GM18873 (cell line): ENCODE results near the gene PLEKHA5.
A peak's percentile ranks its signal among the peaks of the same experiment; 100 is the strongest.
"Not testable (repeated sequence)": the region's sequence is repeated elsewhere in the genome, so short reads cannot be mapped to it uniquely, and the experiment has no call there.

Source experiments
- ATAC-seq: cut with Tn5 transposase; IDR thresholded peaks from one replicate; pipeline ENCODE4 v1.9.1; 2021; ENCODE audit warnings: mild to moderate bottlenecking, moderate library complexity, moderate number of reproducible peaks; ENCODE audit not compliant: unreplicated experiment, low FRiP score

The PLEKHA5 gene

DNA sequence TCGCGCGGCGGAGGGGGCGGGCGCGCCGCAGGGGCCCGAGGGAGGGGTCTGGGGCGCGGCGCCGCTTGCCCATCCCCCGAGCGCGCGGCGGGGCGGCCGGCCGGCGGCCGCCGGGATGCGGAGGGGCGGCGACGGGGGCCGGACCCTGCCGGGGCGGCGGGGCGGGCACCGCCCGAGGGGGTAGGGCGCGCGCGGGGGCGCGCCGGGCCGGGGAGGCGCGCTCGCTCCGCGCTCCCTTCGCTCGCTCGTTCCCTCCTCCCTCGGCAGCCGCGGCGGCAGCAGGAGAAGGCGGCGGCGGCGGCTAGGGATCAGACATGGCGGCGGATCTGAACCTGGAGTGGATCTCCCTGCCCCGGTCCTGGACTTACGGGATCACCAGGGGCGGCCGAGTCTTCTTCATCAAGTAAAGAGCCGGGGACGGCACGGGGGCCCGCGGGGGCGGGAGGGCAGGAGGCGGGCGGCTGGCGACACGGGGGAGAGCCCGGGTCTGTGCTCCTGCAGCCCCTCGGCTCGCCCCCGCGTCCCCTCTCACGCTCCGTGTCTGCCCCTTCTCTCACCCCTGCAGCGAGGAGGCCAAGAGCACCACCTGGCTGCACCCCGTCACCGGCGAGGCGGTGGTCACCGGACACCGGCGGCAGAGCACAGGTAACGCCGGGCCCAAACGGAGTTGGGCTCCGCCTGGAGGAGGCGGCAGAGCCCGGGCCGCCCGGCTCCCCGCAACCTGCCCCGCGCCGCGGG is at the start of gene PLEKHA5:
Gene PLEKHA5 (plus strand): TSS at position 248 of the 738 bp plus-strand sequence. CDS start 67 bp downstream, at position 315.
- ATAC-seq = peak; percentile 44

GRCh38 chr12:19080918-19081317 is 48.6 kb upstream of the PLEKHA5 start:
- no peak for ATAC-seq

DNA sequence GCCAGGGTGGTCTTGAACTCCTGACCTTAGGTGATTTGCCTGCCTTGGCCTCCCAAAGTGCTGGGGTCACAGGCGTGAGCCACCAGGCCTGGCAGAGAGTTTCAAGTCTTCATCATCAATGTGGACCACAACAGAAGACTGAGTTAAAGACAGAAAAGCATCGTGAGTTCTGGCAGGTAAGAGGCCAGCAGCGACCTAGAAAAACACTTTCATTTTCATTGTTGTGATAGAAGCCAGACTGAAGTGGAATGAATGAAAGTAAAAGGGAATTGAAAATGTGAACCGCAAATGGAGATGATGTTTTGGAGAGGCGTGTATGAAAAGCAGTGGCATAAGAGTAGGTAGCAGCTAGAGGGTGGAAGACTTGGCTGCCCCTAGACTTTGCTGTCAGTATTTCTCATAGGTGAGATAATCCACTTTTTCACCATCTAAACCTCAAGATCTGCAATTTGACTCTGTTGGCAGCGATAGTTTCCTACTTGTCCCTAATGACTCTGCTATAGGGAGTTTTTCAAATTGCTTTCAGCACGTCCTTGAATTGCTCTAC is 47.1 kb upstream of the PLEKHA5 start:
- no peak for ATAC-seq

GRCh38 chr12:19084547-19084946 is 45.0 kb upstream of the PLEKHA5 start:
- ATAC-seq = no peak

DNA sequence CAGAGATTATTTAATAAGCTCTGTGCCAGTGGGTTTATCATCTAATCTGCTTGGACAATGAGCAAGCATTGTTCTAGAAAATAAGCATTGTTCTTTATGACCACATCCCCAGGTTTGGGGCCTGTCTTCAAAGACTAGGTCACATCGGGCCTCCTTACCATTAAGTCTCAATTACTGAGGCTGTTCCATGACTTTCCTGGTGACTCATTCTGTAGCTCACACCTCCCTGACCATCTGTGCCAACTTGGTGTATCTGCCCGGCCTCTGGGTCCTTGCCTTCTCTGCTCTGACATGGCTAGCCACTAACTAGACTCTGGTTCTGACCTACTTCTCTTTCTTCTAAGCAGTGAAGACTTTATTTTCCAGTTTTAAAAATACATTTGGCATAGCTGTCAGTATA is 44.4 kb upstream of the PLEKHA5 start:
- no peak for ATAC-seq

GRCh38 chr12:19088606-19089005 is 40.9 kb upstream of the PLEKHA5 start:
- no peak for ATAC-seq

GRCh38 chr12:19092482-19092881 is 37.1 kb upstream of the PLEKHA5 start:
- ATAC-seq = not testable (repeated sequence)

- ATAC-seq = no peak
These were observed 36.3 kb upstream of the PLEKHA5 start for GRCh38 chr12:19093218-19093617.

DNA sequence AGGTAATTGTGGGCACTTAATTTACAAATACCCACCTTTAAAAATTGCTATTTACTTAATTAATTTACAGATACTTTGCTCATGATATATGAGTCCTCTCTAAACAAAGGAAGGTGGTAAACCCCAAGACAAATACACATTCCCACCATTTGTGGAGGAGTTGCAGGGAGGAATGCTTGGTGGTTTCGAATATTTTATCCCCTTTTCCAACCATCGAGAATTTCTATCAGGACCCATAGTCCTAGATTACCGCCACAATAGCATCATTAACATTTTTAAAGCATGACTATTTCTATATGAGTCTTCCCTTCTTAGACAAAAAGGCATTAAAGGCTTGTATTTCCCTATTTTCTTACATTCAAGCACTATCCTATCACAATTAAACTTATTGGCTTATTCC is 34.2 kb upstream of the PLEKHA5 start:
- no peak for ATAC-seq

DNA sequence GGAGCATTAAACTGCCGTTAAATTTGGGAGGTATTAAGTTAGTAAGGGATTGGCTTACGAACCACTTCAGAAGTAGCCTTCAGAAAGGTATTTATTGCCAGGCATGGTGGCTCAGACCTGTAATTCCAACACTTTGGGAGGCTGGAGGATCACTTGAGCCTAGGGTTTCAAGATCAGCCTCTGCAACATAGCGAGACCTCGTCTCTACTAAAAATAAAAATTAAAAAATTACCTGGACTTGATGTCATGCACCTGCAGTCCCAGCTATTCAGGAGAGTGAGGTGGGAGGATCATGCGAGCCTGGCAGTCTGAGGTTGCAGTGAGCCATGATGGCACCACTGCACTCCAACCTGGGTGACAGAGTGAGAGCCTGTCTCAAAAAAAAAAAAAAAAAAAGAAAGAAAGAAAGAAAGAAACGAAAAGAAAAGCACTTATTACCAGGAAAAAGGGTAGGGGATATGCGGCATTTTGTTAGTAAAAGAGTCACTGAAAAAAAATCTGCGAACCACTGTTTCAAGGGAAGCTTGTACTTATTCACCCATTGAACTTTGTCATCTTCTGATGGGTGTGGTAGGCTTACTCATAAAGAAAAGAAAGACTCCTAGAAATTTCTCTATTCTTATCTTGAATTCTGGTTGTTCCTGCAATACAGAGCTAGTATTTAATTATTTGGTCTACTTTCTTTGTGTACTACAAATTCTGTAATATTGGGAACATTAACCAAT is 33.6 kb upstream of the PLEKHA5 start:
- no peak for ATAC-seq

DNA sequence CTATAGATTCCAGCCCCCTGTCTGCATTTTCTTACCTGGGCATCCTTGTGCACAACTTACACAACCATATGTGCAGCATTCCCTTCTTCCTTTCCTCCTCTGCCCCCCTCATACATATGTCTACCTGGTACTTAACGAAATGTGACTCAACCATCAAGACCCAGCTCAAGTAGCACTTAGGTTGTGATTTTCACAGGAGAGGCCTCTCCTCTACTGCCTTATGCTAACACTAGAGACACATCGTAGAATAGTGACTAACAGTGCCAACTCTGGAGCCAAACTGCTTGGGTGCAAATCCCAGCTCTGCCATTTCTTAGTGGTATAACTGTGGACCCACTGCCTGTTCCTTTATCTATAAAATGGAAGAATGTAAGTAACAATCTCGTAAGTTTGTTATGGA is 24.1 kb upstream of the PLEKHA5 start:
- ATAC-seq = no peak

DNA sequence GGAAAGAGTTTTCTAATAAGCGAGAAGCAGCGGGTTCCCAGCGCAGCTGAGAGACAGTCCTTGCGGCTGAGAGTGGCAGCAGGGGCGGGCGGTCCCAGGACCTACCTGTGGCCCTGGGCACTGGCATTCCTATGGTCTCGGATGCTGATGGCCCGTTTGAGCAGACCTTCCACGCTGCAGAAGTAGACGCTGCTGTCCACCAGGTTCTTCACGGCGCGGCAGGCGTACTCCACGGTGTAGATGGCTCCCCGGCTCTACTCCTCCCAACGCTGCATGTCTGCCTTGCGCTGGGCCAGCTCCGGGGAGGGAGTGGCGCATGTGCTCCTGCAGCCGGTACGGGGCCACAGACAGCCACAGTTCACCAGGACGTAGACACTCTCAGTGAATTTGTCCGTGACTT is 21.8 kb upstream of the PLEKHA5 start:
- ATAC-seq = no peak

GRCh38 chr12:19110221-19110940 is 19.2 kb upstream of the PLEKHA5 start:
- no peak for ATAC-seq

DNA sequence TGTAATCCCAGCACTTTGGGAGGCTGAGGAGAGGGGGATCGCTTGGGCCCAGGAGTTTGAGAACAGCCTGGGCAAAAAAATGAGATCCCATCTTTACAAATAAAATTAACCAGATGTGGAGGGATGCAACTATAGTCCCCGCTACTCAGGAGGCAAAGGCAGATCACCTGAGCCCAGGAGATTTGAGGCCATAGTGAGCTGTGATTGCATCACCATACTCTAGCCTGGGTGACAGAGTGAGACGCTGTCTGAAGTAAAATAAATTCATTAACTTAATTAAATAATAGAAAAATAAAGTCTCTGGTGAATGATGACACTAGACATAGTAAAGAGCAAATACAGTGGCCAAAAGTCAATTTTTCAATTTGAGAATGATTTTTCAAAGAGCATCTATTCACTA is 16.1 kb upstream of the PLEKHA5 start:
- ATAC-seq = no peak

- ATAC-seq = no peak
These were observed 14.2 kb upstream of the PLEKHA5 start for GRCh38 chr12:19115285-19115684.

DNA sequence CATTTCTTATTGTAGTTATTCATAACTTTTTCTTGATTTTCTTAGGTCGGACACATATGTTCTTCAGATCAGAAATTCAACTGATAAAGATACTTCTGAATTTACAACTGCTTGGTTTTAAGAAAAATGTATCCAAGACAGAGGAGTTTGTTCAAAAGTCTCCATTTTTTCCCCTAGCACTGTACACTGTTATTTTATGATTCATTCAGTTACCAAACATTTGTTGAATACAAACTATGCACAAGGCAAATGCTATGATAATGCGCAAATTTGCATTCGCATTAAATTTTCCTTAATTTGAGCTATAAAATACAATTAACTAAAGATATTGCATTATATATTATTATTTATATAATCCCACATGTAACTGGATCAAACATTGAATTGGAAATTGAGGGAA is 10.1 kb upstream of the PLEKHA5 start:
- no peak for ATAC-seq

GRCh38 chr12:19120795-19121194 is 8.7 kb upstream of the PLEKHA5 start:
- no peak for ATAC-seq

DNA sequence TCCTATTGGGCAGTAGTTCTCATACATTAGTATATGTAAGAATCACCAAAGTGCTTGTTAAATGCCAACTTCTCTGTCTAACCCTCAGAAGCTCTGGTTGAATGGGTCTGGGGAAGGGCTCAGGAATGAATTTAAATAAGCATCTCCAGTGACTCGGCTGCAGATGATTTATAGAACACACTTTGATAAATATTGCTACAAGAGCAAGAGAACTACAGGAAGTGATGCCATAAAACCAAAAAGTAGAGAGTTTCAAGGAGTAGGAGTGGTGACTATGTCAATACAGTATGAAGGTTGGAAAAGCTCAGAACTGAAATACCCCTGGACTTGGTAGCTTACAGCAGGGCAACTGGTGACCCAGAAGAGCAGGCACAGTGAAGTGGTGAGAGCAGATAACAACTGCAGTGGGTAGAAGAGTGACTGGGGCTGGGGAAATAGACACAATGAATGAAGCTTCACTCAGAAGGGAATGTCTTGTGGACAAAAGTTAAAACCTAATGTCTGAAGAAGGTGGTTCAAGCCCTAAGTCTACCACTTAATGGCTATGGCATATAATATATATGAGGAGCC is 8.0 kb upstream of the PLEKHA5 start:
- no peak for ATAC-seq

- no peak for ATAC-seq
These were observed 4.2 kb upstream of the PLEKHA5 start for GRCh38 chr12:19125325-19125724.

DNA sequence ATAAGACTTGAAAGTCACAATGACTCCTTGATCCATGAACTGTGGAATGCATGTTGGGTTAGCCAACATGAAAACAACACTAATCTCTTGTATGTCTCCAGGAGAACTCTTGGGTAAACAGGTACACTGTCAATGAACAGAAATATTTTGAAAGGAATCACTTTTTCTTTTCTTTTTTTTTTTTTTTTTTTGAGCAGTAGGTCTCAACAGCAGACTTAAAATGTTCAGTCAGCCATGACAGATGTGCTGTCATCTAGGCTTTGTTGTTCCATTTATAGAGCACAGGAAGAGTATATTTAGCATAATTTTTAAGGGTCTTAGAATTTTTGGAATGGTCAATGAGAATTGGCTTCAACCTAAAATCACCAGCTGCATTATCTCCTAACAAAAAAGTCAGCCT is 2.3 kb upstream of the PLEKHA5 start:
- no peak for ATAC-seq

- no peak for ATAC-seq
These were observed 1.0 kb upstream of the PLEKHA5 start for GRCh38 chr12:19128485-19128884.
